Measurements from ENCODE around the gene NOL7.

NOL7 gene

GRCh38 chr6:13597073-13597472 is 18.1 kb upstream of the NOL7 start:
- H3K27me3 ChIP-seq = no peaks in the 10 kb centered on the region
- peaks cover 94% of the 10 kb centered on the region for H3K36me3 ChIP-seq
- no peak overlapping the region for H3K27ac ChIP-seq
- no peaks in the 10 kb centered on the region for H3K9me3 ChIP-seq
- TF ChIP-seq CTCF (IDR thresholded peaks at IDR 0.05) = no peak
- H3K4me1 ChIP-seq (ENCODE audit: control insufficient read depth in 1 of 2, insufficient read depth in 1 of 2, low read depth in 1 of 2, low read length in 1 of 2) = no peaks in the 10 kb centered on the region
- H3K4me3 ChIP-seq (ENCODE audit: low read depth in 1 of 2, low read length in 1 of 2) = no peak overlapping the region

DNA sequence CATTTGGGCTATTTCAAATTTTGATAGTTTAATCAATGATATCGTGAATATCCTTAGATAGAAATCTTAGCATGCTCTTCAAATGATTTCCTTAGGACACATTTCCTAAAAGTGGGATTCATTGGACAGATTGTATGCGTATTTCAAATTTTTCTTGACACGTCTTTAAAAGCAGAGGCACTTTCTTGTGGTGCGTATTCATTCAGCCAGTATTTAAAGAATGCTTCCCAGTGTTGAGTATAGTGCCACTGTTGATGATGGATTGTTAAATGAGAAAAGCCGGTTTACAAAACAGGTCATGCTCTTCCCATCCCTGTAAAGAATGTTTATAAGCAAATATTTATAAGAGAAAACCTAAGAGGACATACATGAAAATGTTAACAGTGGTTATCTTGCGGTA is 15.1 kb upstream of the NOL7 start:
- no peak for TF ChIP-seq CTCF (IDR thresholded peaks at IDR 0.05)
- Histone ChIP-seq H3K27me3 (no peaks in the 10 kb centered on the region), H3K27ac (no peak overlapping the region), H3K9me3 (no peaks in the 10 kb centered on the region), H3K4me3 (ENCODE audit: low read depth in 1 of 2, low read length in 1 of 2) (no peak overlapping the region), H3K4me1 (ENCODE audit: control insufficient read depth in 1 of 2, insufficient read depth in 1 of 2, low read depth in 1 of 2, low read length in 1 of 2) (no peaks in the 10 kb centered on the region), H3K36me3 (peaks cover 86% of the 10 kb centered on the region)

DNA sequence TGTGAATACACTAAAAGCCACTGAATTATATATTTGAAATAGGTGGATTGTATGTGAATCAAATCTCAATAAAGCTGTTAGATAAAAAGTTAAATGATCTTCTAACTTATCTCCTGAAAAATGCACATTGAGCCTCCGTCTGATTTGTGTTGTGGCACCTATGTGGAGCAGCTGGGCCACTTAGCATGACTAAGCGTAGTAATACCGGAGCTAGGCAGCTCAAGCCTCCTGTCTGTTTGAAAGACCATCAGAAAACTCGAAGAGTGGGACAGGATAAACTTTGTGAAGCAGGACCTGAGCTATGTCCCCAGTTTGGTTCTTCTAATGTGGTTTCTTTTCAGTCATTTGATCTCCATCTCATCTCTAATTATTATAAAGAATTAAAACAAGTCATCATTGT is 11.0 kb upstream of the NOL7 start:
- no peaks in the 10 kb centered on the region for H3K4me1 ChIP-seq (ENCODE audit: control insufficient read depth in 1 of 2, insufficient read depth in 1 of 2, low read depth in 1 of 2, low read length in 1 of 2)
- peaks cover 62% of the 10 kb centered on the region for H3K36me3 ChIP-seq
- TF ChIP-seq CTCF (IDR thresholded peaks at IDR 0.05) = no peak

DNA sequence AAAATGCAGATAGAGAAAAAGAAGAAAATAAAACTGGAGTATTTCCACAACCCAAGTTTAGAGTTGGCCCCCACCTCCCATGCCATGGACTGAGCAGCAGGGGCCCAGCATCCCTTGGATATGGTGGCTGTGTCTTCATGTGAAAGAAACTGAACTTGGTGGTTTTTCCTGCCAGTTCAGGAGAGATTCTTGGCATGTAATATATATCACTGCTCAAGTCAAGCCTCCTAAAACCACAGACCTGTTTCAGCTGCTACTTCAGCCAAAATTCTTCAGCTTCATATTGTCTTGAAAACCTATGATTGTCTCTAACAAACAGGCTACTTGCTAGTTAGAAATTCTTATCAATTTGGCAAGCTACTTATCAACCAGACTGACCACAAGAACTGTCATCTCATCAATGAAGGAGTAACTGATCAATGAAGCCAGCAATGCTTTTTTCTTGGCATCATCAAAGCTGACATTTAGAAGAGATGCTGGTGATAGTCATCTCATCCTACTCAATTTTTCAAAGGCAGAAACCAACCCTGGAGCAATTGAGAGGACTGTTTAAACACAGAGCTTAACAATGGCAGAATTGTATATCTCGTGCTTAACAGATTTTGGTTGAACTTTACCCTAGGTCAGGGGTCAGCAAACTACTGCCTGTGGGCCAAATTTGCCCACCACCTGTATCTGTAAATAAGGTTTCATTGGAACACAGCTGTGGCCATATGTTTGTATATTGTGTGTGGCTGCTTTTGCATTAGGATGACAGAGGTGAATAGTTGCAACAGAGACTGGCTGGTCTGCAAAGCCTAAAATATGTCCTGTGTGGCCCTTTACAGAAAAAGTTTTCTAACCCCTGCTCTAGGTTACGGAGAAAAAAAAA is 10.4 kb upstream of the NOL7 start:
- Histone ChIP-seq H3K9me3 (no peaks in the 10 kb centered on the region), H3K36me3 (peaks cover 55% of the 10 kb centered on the region), H3K4me3 (ENCODE audit: low read depth in 1 of 2, low read length in 1 of 2) (no peak overlapping the region), H3K27me3 (no peaks in the 10 kb centered on the region), H3K4me1 (ENCODE audit: control insufficient read depth in 1 of 2, insufficient read depth in 1 of 2, low read depth in 1 of 2, low read length in 1 of 2) (no peaks in the 10 kb centered on the region), H3K27ac (no peak overlapping the region)
- TF ChIP-seq CTCF (IDR thresholded peaks at IDR 0.05) = no peak

More for the DNA sequence above, 11.0 kb upstream of the NOL7 start:
- Histone ChIP-seq H3K27ac (no peak overlapping the region), H3K27me3 (no peaks in the 10 kb centered on the region), H3K9me3 (no peaks in the 10 kb centered on the region), H3K4me3 (ENCODE audit: low read depth in 1 of 2, low read length in 1 of 2) (no peak overlapping the region)

- Histone ChIP-seq H3K27me3 (no peaks in the 10 kb centered on the region), H3K4me1 (ENCODE audit: control insufficient read depth in 1 of 2, insufficient read depth in 1 of 2, low read depth in 1 of 2, low read length in 1 of 2) (no peaks in the 10 kb centered on the region), H3K4me3 (ENCODE audit: low read depth in 1 of 2, low read length in 1 of 2) (no peak overlapping the region), H3K27ac (no peak overlapping the region), H3K9me3 (no peaks in the 10 kb centered on the region), H3K36me3 (peaks cover 54% of the 10 kb centered on the region)
- no peak for TF ChIP-seq CTCF (IDR thresholded peaks at IDR 0.05)
Measured at GRCh38 chr6:13605634-13606033, 9.5 kb upstream of the NOL7 start.

All from neutrophil (primary cell).